ENCODE results near the gene HEATR5A.
"Not testable (repeated sequence)": the region's sequence is repeated elsewhere in the genome, so short reads cannot be mapped to it uniquely, and the experiment has no call there.

Gene HEATR5A

GRCh38 chr14:31319701-31320100, 100.6 kb downstream of the HEATR5A start:
- no peak overlapping the region for H3K9ac ChIP-seq (ENCODE audit: low read length)
- no peaks in the 10 kb centered on the region for H3K27me3 ChIP-seq (replicated peaks; ENCODE audit: control insufficient read depth, insufficient read depth, low read length)
- no peaks in the 10 kb centered on the region for H3K9me3 ChIP-seq (ENCODE audit: control insufficient read depth, low read length)

GRCh38 chr14:31312934-31313333, 107.4 kb downstream of the HEATR5A start:
- H3K9me3 ChIP-seq (ENCODE audit: control insufficient read depth, low read length), result no peaks in the 10 kb centered on the region
- peaks cover 80% of the 10 kb centered on the region for H3K36me3 ChIP-seq (ENCODE audit: control insufficient read depth, insufficient read depth, low read length, severe bottlenecking)
- no peaks in the 10 kb centered on the region for H3K27me3 ChIP-seq (replicated peaks; ENCODE audit: control insufficient read depth, insufficient read depth, low read length)
- no peak overlapping the region for H3K4me3 ChIP-seq (ENCODE audit: low read length)
- no peak overlapping the region for H3K9ac ChIP-seq (ENCODE audit: low read length)
- DNase-seq (ENCODE audit: low read depth), result no peak
- no peaks in the 10 kb centered on the region for H3K4me1 ChIP-seq (ENCODE audit: control insufficient read depth, insufficient read depth, low read length)

More at GRCh38 chr14:31319701-31320100, 100.6 kb downstream of the HEATR5A start:
- peaks cover 88% of the 10 kb centered on the region for H3K36me3 ChIP-seq (ENCODE audit: control insufficient read depth, insufficient read depth, low read length, severe bottlenecking)
- H3K4me3 ChIP-seq (ENCODE audit: low read length), result no peak overlapping the region
- DNase-seq (ENCODE audit: low read depth), result no peak
- no peaks in the 10 kb centered on the region for H3K4me1 ChIP-seq (ENCODE audit: control insufficient read depth, insufficient read depth, low read length)

- not testable (repeated sequence) for H3K27me3 ChIP-seq (replicated peaks; ENCODE audit: control insufficient read depth, insufficient read depth, low read length); H3K4me3 ChIP-seq (ENCODE audit: low read length); DNase-seq (ENCODE audit: low read depth); H3K9ac ChIP-seq (ENCODE audit: low read length); H3K4me1 ChIP-seq (ENCODE audit: control insufficient read depth, insufficient read depth, low read length); H3K9me3 ChIP-seq (ENCODE audit: control insufficient read depth, low read length)
- peaks cover 80% of the 10 kb centered on the region for H3K36me3 ChIP-seq (ENCODE audit: control insufficient read depth, insufficient read depth, low read length, severe bottlenecking)
Observed at GRCh38 chr14:31312370-31312769, 108.0 kb downstream of the HEATR5A start.

GRCh38 chr14:31307618-31308017, 112.7 kb downstream of the HEATR5A start:
- no peaks in the 10 kb centered on the region for H3K27me3 ChIP-seq (replicated peaks; ENCODE audit: control insufficient read depth, insufficient read depth, low read length)
- no peaks in the 10 kb centered on the region for H3K4me1 ChIP-seq (ENCODE audit: control insufficient read depth, insufficient read depth, low read length)
- H3K36me3 ChIP-seq (ENCODE audit: control insufficient read depth, insufficient read depth, low read length, severe bottlenecking), result peaks cover 78% of the 10 kb centered on the region
- no peaks in the 10 kb centered on the region for H3K9me3 ChIP-seq (ENCODE audit: control insufficient read depth, low read length)
- H3K9ac ChIP-seq (ENCODE audit: low read length), result no peak overlapping the region
- no peak overlapping the region for H3K4me3 ChIP-seq (ENCODE audit: low read length)
- no peak for DNase-seq (ENCODE audit: low read depth)

- peaks cover 76% of the 10 kb centered on the region for H3K36me3 ChIP-seq (ENCODE audit: control insufficient read depth, insufficient read depth, low read length, severe bottlenecking)
- H3K9me3 ChIP-seq (ENCODE audit: control insufficient read depth, low read length), result no peaks in the 10 kb centered on the region
- H3K4me1 ChIP-seq (ENCODE audit: control insufficient read depth, insufficient read depth, low read length), result no peaks in the 10 kb centered on the region
- no peak for DNase-seq (ENCODE audit: low read depth)
- no peak overlapping the region for H3K4me3 ChIP-seq (ENCODE audit: low read length)
- no peak overlapping the region for H3K9ac ChIP-seq (ENCODE audit: low read length)
- no peaks in the 10 kb centered on the region for H3K27me3 ChIP-seq (replicated peaks; ENCODE audit: control insufficient read depth, insufficient read depth, low read length)
Observed at GRCh38 chr14:31307198-31307597, 113.2 kb downstream of the HEATR5A start.

GRCh38 chr14:31303654-31304053, 116.7 kb downstream of the HEATR5A start:
- Histone ChIP-seq H3K27me3 (replicated peaks; ENCODE audit: control insufficient read depth, insufficient read depth, low read length) (no peaks in the 10 kb centered on the region), H3K4me1 (ENCODE audit: control insufficient read depth, insufficient read depth, low read length) (no peaks in the 10 kb centered on the region), H3K36me3 (ENCODE audit: control insufficient read depth, insufficient read depth, low read length, severe bottlenecking) (peaks cover 78% of the 10 kb centered on the region), H3K4me3 (ENCODE audit: low read length) (no peak overlapping the region), H3K9ac (ENCODE audit: low read length) (no peak overlapping the region), H3K9me3 (ENCODE audit: control insufficient read depth, low read length) (no peaks in the 10 kb centered on the region)
- DNase-seq (ENCODE audit: low read depth), result no peak

GRCh38 chr14:31300883-31301282, 119.5 kb downstream of the HEATR5A start:
- no peaks in the 10 kb centered on the region for H3K4me1 ChIP-seq (ENCODE audit: control insufficient read depth, insufficient read depth, low read length)
- H3K9me3 ChIP-seq (ENCODE audit: control insufficient read depth, low read length), result no peaks in the 10 kb centered on the region
- H3K27me3 ChIP-seq (replicated peaks; ENCODE audit: control insufficient read depth, insufficient read depth, low read length), result no peaks in the 10 kb centered on the region
- no peak overlapping the region for H3K4me3 ChIP-seq (ENCODE audit: low read length)
- peaks cover 63% of the 10 kb centered on the region for H3K36me3 ChIP-seq (ENCODE audit: control insufficient read depth, insufficient read depth, low read length, severe bottlenecking)
- H3K9ac ChIP-seq (ENCODE audit: low read length), result no peak overlapping the region
- no peak for DNase-seq (ENCODE audit: low read depth)

- Histone ChIP-seq H3K4me3 (ENCODE audit: low read length) (no peak overlapping the region), H3K9me3 (ENCODE audit: control insufficient read depth, low read length) (no peaks in the 10 kb centered on the region), H3K27me3 (replicated peaks; ENCODE audit: control insufficient read depth, insufficient read depth, low read length) (no peaks in the 10 kb centered on the region), H3K36me3 (ENCODE audit: control insufficient read depth, insufficient read depth, low read length, severe bottlenecking) (peaks cover 63% of the 10 kb centered on the region), H3K4me1 (ENCODE audit: control insufficient read depth, insufficient read depth, low read length) (no peaks in the 10 kb centered on the region), H3K9ac (ENCODE audit: low read length) (no peak overlapping the region)
- no peak for DNase-seq (ENCODE audit: low read depth)
Observed at GRCh38 chr14:31300296-31300695, 120.1 kb downstream of the HEATR5A start.

GRCh38 chr14:31297701-31298344, 122.5 kb downstream of the HEATR5A start:
- Histone ChIP-seq H3K9ac (ENCODE audit: low read length) (no peak overlapping the region), H3K27me3 (replicated peaks; ENCODE audit: control insufficient read depth, insufficient read depth, low read length) (no peaks in the 10 kb centered on the region), H3K4me1 (ENCODE audit: control insufficient read depth, insufficient read depth, low read length) (no peaks in the 10 kb centered on the region), H3K36me3 (ENCODE audit: control insufficient read depth, insufficient read depth, low read length, severe bottlenecking) (peaks cover 64% of the 10 kb centered on the region), H3K4me3 (ENCODE audit: low read length) (no peak overlapping the region), H3K9me3 (ENCODE audit: control insufficient read depth, low read length) (no peaks in the 10 kb centered on the region)
- no peak for DNase-seq (ENCODE audit: low read depth)

- no peak for DNase-seq (ENCODE audit: low read depth)
- Histone ChIP-seq H3K4me1 (ENCODE audit: control insufficient read depth, insufficient read depth, low read length) (no peaks in the 10 kb centered on the region), H3K9me3 (ENCODE audit: control insufficient read depth, low read length) (no peaks in the 10 kb centered on the region), H3K36me3 (ENCODE audit: control insufficient read depth, insufficient read depth, low read length, severe bottlenecking) (peaks cover 66% of the 10 kb centered on the region), H3K4me3 (ENCODE audit: low read length) (no peak overlapping the region), H3K9ac (ENCODE audit: low read length) (no peak overlapping the region), H3K27me3 (replicated peaks; ENCODE audit: control insufficient read depth, insufficient read depth, low read length) (no peaks in the 10 kb centered on the region)
Observed at GRCh38 chr14:31297112-31297511, 123.2 kb downstream of the HEATR5A start.

- H3K4me3 ChIP-seq (ENCODE audit: low read length), result no peak overlapping the region
- H3K36me3 ChIP-seq (ENCODE audit: control insufficient read depth, insufficient read depth, low read length, severe bottlenecking), result peaks cover 52% of the 10 kb centered on the region
- H3K4me1 ChIP-seq (ENCODE audit: control insufficient read depth, insufficient read depth, low read length), result no peaks in the 10 kb centered on the region
- H3K9ac ChIP-seq (ENCODE audit: low read length), result no peak overlapping the region
- H3K9me3 ChIP-seq (ENCODE audit: control insufficient read depth, low read length), result no peaks in the 10 kb centered on the region
- no peaks in the 10 kb centered on the region for H3K27me3 ChIP-seq (replicated peaks; ENCODE audit: control insufficient read depth, insufficient read depth, low read length)
- DNase-seq (ENCODE audit: low read depth), result no peak
Observed at GRCh38 chr14:31294746-31295405, 125.5 kb downstream of the HEATR5A start.
